GM23338 (cell line): ENCODE data around the gene NUB1. TPM values are rescaled to one million over a fixed set of nuclear protein-coding genes. Genes with fewer than 3 reads are reported as not detected.

ENCODE experiments used
- ATAC-seq: fragments of 200-7000 bp; cut with Tn5 transposase; 3 replicates; pipeline ENCODE4 v1.9.1; 2020
- DNase-seq: peaks from one replicate; pipeline ENCODE4 v3.0.0-alpha.2; 2015; ENCODE audit warnings: low spot score
- H2AFZ ChIP-seq: fragments of 200-600 bp; sonication (generic); 2 replicates; pipeline ENCODE4 v1.8.0; 2016; ENCODE audit warnings: antibody characterized with exemption, mild to moderate bottlenecking, moderate library complexity
- H3F3A ChIP-seq: fragments of 200-600 bp; sonication (generic); replicated peaks from 2 replicates; pipeline ENCODE4 v1.8.0; 2017; ENCODE audit warnings: antibody characterized with exemption, mixed run types, low read depth
- H3K27ac ChIP-seq: fragments of 200-600 bp; sonication (generic); 2 replicates; pipeline ENCODE4 v1.6.1; 2016; ENCODE audit warnings: low read depth
- H3K27me3 ChIP-seq: fragments of 200-600 bp; sonication (generic); 2 replicates; pipeline ENCODE4 v1.8.0; 2016; ENCODE audit warnings: mild to moderate bottlenecking, mixed run types, moderate library complexity; ENCODE audit not compliant: insufficient read depth
- H3K36me3 ChIP-seq: fragments of 200-600 bp; sonication (generic); 2 replicates; pipeline ENCODE4 v1.8.0; 2016; ENCODE audit warnings: mild to moderate bottlenecking; ENCODE audit not compliant: insufficient read depth
- H3K4me1 ChIP-seq: fragments of 200-600 bp; sonication (generic); 2 replicates; pipeline ENCODE4 v1.8.0; 2016; ENCODE audit warnings: mild to moderate bottlenecking, moderate library complexity; ENCODE audit not compliant: insufficient read depth
- H3K4me2 ChIP-seq: fragments of 200-600 bp; sonication (generic); 2 replicates; pipeline ENCODE4 v1.7.1; 2017; ENCODE audit warnings: mixed run types
- H3K4me3 ChIP-seq: fragments of 200-600 bp; sonication (generic); 2 replicates; pipeline ENCODE4 v1.6.1; 2016; ENCODE audit warnings: mixed run types
- H3K79me2 ChIP-seq: fragments of 200-600 bp; sonication (generic); replicated peaks from 2 replicates; pipeline ENCODE4 v1.8.0; 2017; ENCODE audit warnings: mild to moderate bottlenecking; ENCODE audit not compliant: insufficient read depth
- H3K9me2 ChIP-seq: fragments of 200-600 bp; sonication (generic); 2 replicates; pipeline ENCODE4 v1.8.0; 2017; ENCODE audit not compliant: insufficient read depth
- H4K20me1 ChIP-seq: fragments of 200-600 bp; sonication (generic); replicated peaks from 2 replicates; pipeline ENCODE4 v1.8.0; 2017; ENCODE audit warnings: mild to moderate bottlenecking; ENCODE audit not compliant: insufficient read depth
- H3K27ac Mint-ChIP-seq: 2 replicates; pipeline ENCODE4 v1.8.0; 2020; ENCODE audit warnings: inconsistent platforms, mild to moderate bottlenecking, moderate library complexity, mixed read lengths
- H3K27me3 Mint-ChIP-seq: 3 replicates; pipeline ENCODE4 v1.8.0; 2022; ENCODE audit warnings: low read depth, mild to moderate bottlenecking, moderate library complexity, mixed read lengths, inconsistent platforms; ENCODE audit not compliant: insufficient read depth, poor library complexity
- H3K36me3 Mint-ChIP-seq: 3 replicates; pipeline ENCODE4 v1.8.0; 2021; ENCODE audit warnings: low read depth, mild to moderate bottlenecking, inconsistent platforms, moderate library complexity, mixed read lengths
- H3K4me1 Mint-ChIP-seq: 3 replicates; pipeline ENCODE4 v1.8.0; 2020; ENCODE audit warnings: mild to moderate bottlenecking, inconsistent platforms, mixed read lengths
- H3K4me3 Mint-ChIP-seq: 3 replicates; pipeline ENCODE4 v1.8.0; 2021; ENCODE audit warnings: moderate library complexity, mild to moderate bottlenecking, inconsistent platforms, mixed read lengths
- H3K9me3 Mint-ChIP-seq: 3 replicates; pipeline ENCODE4 v1.8.0; 2020; ENCODE audit warnings: moderate library complexity, mild to moderate bottlenecking, inconsistent platforms, mixed read lengths
- CREB1 ChIP-seq: fragments of 250-450 bp; sonication (Bioruptor Pico); IDR thresholded peaks from 2 replicates; pipeline ENCODE4 v1.5.0; 2020; ENCODE audit warnings: low read depth, mild to moderate bottlenecking, moderate library complexity
- NANOG ChIP-seq: IDR thresholded peaks from 2 replicates; pipeline ENCODE4 v1.6.1; 2016; ENCODE audit warnings: antibody characterized with exemption, borderline replicate concordance
- POLR2AphosphoS5 ChIP-seq: IDR thresholded peaks from 2 replicates; pipeline ENCODE4 v1.6.1; 2016; ENCODE audit warnings: antibody characterized with exemption, low read depth
- STAT1 ChIP-seq: IDR thresholded peaks from one replicate; pipeline ENCODE4 v1.6.1; 2016; ENCODE audit warnings: antibody characterized with exemption; ENCODE audit not compliant: unreplicated experiment
- ZNF114 ChIP-seq: fragments of 250-450 bp; sonication (Bioruptor Pico); IDR thresholded peaks from 2 replicates; pipeline ENCODE4 v1.5.0; 2020; ENCODE audit warnings: mild to moderate bottlenecking, moderate library complexity
- ZNF331 ChIP-seq: fragments of 250-450 bp; sonication (Bioruptor Pico); IDR thresholded peaks from 2 replicates; pipeline ENCODE4 v1.5.0; 2020; ENCODE audit warnings: low read depth, mild to moderate bottlenecking, moderate library complexity
- polyA plus RNA-seq: library from polyadenylated mRNA; unstranded; fragments of >200 nt; fragmentation: Nextera tagmentation; extraction: Ambion mirVana; gene quantifications from 2 replicates; pipeline ENCODE4 v1.2.1, GENCODE V29; 2016
- total RNA-seq: library from RNA; depleted of rRNA; stranded (reverse); fragments of >200 nt; shearing (Covaris generic); gene quantifications from 2 replicates; pipeline ENCODE4 v1.2.3, GENCODE V29; 2014
- TF ChIP-seq, protein P1 (sequence below): fragments of 250-450 bp; sonication (Bioruptor Pico); IDR thresholded peaks from 2 replicates; pipeline ENCODE4 v1.5.0; 2020; ENCODE audit warnings: mild to moderate bottlenecking, moderate library complexity
- TF ChIP-seq, protein P2 (sequence below), 2 experiments: fragments of 200-600 bp in 1 of 2; sonication (generic) in 1 of 2; conservative IDR thresholded peaks; 2 replicates each; pipeline versions ENCODE4 v1.5.1 to v1.6.1; 2016 to 2017; ENCODE audit warnings: antibody characterized with exemption in 2 of 2, low read depth in 2 of 2, mild to moderate bottlenecking in 2 of 2, moderate library complexity in 1 of 2

The NUB1 gene
- total and polyA plus RNA-seq, 2 experiments from 2014 or later: 31.8 to 42.3 TPM

DNA sequence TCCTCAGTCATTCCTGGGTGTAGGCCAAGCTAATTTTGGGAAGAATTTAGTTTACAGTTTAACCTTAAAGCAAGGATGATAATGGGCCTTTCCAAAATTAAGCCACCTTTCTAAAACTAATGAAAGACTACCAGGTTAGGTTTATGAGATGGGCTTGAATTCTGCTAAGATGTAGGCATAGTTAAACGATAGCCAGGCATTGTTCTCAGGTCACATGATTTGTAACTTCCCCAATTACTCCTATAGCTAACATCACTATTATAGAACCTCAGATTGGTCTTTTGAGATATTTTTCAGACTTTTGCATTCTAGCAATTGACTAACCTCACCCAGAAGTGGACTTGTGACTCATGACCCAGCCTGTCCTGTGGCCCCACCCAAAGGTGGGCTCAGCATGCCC lies 7.0 kb upstream of the NUB1 start:
- Mint-ChIP-seq H3K27me3 (no peaks in the 10 kb centered on the region), H3K36me3 (no peaks in the 10 kb centered on the region), H3K9me3 (no peaks in the 10 kb centered on the region; the same call in 2 of the 3 replicates), H3K4me3 (no peak overlapping the region), H3K4me1 (peaks cover 6% of the 10 kb centered on the region; the same call in 2 of the 3 replicates), H3K27ac (no peak overlapping the region)
- Histone ChIP-seq H3K36me3 (no peaks in the 10 kb centered on the region), H4K20me1 (no peaks in the 10 kb centered on the region), H3F3A (no peaks in the 10 kb centered on the region), H3K79me2 (no peaks in the 10 kb centered on the region), H3K9me2 (no peaks in the 10 kb centered on the region), H3K4me2 (no peak overlapping the region), H3K4me1 (peaks cover 5% of the 10 kb centered on the region), H3K4me3 (no peak overlapping the region), H3K27ac (no peak overlapping the region), H2AFZ (peak overlapping the region; percentile 74; the same call in 1 of the 2 replicates), H3K27me3 (no peaks in the 10 kb centered on the region)
- TF ChIP-seq NANOG: no peak
- no peak for TF ChIP-seq CREB1
- no peak for ATAC-seq
- DNase-seq: no peak

DNA sequence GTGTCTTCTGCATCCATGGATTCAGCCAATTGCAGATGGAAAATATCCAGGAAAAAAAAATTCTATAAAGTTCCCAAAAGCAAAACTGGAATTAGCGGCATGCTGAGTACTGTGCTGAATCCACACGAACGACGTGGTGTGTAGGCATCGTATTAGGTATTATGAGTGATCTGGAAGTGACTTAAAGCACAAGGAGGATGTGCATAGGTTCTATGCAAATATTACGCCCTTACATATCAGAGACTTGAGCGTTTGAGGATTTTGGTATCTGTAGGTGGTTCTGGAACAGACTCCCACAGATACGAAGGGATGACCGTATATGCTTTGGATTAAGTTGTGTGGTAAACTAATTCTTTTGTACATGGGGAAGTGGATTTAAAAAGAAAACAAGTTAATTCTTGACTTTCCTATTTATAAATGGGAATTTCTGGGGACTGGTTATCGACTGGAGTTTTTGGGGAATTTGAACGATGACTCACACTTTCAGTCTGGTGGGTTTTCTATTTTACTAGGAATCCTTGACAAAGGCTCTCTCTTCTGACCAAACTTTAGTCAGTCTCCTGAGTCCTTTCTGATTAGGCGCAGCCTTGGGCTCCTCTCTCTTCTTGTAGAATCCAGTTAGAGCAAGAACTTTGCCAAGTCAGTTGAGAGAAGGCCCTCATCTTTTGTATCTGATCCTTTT lies 5.4 kb upstream of the NUB1 start:
- Histone ChIP-seq H2AFZ (no peak overlapping the region), H3K27ac (no peak overlapping the region), H3K27me3 (no peaks in the 10 kb centered on the region), H3K4me1 (peaks cover 12% of the 10 kb centered on the region), H3K4me3 (no peak overlapping the region), H3K36me3 (no peaks in the 10 kb centered on the region), H3K79me2 (no peaks in the 10 kb centered on the region), H4K20me1 (no peaks in the 10 kb centered on the region), H3F3A (no peaks in the 10 kb centered on the region), H3K4me2 (no peak overlapping the region), H3K9me2 (no peaks in the 10 kb centered on the region)
- no peaks in the 10 kb centered on the region; the same call in 2 of the 3 replicates for H3K9me3 Mint-ChIP-seq
- peaks cover 4% of the 10 kb centered on the region for H3K27me3 Mint-ChIP-seq
- ATAC-seq (no peak), DNase-seq (no peak)
- H3K36me3 Mint-ChIP-seq: no peaks in the 10 kb centered on the region
- TF ChIP-seq, protein P1, sequence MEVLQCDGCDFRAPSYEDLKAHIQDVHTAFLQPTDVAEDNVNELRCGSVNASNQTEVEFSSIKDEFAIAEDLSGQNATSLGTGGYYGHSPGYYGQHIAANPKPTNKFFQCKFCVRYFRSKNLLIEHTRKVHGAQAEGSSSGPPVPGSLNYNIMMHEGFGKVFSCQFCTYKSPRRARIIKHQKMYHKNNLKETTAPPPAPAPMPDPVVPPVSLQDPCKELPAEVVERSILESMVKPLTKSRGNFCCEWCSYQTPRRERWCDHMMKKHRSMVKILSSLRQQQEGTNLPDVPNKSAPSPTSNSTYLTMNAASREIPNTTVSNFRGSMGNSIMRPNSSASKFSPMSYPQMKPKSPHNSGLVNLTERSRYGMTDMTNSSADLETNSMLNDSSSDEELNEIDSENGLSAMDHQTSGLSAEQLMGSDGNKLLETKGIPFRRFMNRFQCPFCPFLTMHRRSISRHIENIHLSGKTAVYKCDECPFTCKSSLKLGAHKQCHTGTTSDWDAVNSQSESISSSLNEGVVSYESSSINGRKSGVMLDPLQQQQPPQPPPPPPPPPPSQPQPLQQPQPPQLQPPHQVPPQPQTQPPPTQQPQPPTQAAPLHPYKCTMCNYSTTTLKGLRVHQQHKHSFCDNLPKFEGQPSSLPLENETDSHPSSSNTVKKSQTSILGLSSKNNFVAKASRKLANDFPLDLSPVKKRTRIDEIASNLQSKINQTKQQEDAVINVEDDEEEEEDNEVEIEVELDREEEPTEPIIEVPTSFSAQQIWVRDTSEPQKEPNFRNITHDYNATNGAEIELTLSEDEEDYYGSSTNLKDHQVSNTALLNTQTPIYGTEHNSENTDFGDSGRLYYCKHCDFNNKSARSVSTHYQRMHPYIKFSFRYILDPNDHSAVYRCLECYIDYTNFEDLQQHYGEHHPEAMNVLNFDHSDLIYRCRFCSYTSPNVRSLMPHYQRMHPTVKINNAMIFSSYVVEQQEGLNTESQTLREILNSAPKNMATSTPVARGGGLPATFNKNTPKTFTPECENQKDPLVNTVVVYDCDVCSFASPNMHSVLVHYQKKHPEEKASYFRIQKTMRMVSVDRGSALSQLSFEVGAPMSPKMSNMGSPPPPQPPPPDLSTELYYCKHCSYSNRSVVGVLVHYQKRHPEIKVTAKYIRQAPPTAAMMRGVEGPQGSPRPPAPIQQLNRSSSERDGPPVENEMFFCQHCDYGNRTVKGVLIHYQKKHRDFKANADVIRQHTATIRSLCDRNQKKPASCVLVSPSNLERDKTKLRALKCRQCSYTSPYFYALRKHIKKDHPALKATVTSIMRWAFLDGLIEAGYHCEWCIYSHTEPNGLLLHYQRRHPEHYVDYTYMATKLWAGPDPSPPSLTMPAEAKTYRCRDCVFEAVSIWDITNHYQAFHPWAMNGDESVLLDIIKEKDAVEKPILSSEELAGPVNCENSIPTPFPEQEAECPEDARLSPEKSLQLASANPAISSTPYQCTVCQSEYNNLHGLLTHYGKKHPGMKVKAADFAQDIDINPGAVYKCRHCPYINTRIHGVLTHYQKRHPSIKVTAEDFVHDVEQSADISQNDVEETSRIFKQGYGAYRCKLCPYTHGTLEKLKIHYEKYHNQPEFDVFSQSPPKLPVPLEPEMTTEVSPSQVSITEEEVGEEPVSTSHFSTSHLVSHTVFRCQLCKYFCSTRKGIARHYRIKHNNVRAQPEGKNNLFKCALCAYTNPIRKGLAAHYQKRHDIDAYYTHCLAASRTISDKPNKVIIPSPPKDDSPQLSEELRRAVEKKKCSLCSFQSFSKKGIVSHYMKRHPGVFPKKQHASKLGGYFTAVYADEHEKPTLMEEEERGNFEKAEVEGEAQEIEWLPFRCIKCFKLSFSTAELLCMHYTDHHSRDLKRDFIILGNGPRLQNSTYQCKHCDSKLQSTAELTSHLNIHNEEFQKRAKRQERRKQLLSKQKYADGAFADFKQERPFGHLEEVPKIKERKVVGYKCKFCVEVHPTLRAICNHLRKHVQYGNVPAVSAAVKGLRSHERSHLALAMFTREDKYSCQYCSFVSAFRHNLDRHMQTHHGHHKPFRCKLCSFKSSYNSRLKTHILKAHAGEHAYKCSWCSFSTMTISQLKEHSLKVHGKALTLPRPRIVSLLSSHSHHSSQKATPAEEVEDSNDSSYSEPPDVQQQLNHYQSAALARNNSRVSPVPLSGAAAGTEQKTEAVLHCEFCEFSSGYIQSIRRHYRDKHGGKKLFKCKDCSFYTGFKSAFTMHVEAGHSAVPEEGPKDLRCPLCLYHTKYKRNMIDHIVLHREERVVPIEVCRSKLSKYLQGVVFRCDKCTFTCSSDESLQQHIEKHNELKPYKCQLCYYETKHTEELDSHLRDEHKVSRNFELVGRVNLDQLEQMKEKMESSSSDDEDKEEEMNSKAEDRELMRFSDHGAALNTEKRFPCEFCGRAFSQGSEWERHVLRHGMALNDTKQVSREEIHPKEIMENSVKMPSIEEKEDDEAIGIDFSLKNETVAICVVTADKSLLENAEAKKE (CRISPR knock-in tag): no peak
- TF ChIP-seq, protein P2, sequence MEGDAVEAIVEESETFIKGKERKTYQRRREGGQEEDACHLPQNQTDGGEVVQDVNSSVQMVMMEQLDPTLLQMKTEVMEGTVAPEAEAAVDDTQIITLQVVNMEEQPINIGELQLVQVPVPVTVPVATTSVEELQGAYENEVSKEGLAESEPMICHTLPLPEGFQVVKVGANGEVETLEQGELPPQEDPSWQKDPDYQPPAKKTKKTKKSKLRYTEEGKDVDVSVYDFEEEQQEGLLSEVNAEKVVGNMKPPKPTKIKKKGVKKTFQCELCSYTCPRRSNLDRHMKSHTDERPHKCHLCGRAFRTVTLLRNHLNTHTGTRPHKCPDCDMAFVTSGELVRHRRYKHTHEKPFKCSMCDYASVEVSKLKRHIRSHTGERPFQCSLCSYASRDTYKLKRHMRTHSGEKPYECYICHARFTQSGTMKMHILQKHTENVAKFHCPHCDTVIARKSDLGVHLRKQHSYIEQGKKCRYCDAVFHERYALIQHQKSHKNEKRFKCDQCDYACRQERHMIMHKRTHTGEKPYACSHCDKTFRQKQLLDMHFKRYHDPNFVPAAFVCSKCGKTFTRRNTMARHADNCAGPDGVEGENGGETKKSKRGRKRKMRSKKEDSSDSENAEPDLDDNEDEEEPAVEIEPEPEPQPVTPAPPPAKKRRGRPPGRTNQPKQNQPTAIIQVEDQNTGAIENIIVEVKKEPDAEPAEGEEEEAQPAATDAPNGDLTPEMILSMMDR (conservative IDR thresholded peaks at IDR 0.05; ENCODE audit: low read depth in 2 of 2): no peak
- TF ChIP-seq STAT1 (no peak), POLR2AphosphoS5 (no peak), ZNF114 (CRISPR knock-in tag) (no peak), ZNF331 (no peak), NANOG (no peak)
- no peak overlapping the region for H3K4me3 Mint-ChIP-seq
- H3K27ac Mint-ChIP-seq: no peak overlapping the region
- H3K4me1 Mint-ChIP-seq: peaks cover 10% of the 10 kb centered on the region; the same call in 2 of the 3 replicates
